RWPE2 (cell line): ENCODE results near the gene ABI1.

Experiments used
- ATAC-seq: fragments of 200-7000 bp; cut with Tn5 transposase; 3 replicates; pipeline ENCODE4 v1.9.1; 2021; ENCODE audit warnings: low read depth
- DNase-seq: peaks from one replicate; pipeline ENCODE4 v3.0.0-alpha.2; 2020; ENCODE audit warnings: low spot score
- H3K27ac ChIP-seq: fragments of 450-650 bp; 2 replicates; pipeline ENCODE4 v1.5.1; 2017; ENCODE audit warnings: mild to moderate bottlenecking; ENCODE audit not compliant: poor library complexity, severe bottlenecking
- H3K27me3 ChIP-seq: fragments of 250-450 bp; sonication (Bioruptor Pico); 2 replicates; pipeline ENCODE4 v1.5.1; 2021; ENCODE audit warnings: mild to moderate bottlenecking, moderate library complexity; ENCODE audit not compliant: insufficient read depth, poor library complexity, severe bottlenecking
- H3K36me3 ChIP-seq: fragments of 250-450 bp; sonication (Bioruptor Pico); 2 replicates; pipeline ENCODE4 v1.5.1; 2020; ENCODE audit warnings: low read depth, mild to moderate bottlenecking, moderate library complexity
- H3K4me1 ChIP-seq: fragments of 250-450 bp; sonication (Bioruptor Pico); 2 replicates; pipeline ENCODE4 v1.5.1; 2021; ENCODE audit warnings: mild to moderate bottlenecking, moderate library complexity; ENCODE audit not compliant: insufficient read depth, poor library complexity, severe bottlenecking
- H3K4me3 ChIP-seq: fragments of 250-450 bp; sonication (Bioruptor Pico); 2 replicates; pipeline ENCODE4 v1.5.1; 2021; ENCODE audit warnings: mild to moderate bottlenecking, moderate library complexity; ENCODE audit not compliant: severe bottlenecking
- H3K9me3 ChIP-seq: fragments of 250-450 bp; sonication (Bioruptor Pico); 2 replicates; pipeline ENCODE4 v1.5.1; 2021; ENCODE audit warnings: mild to moderate bottlenecking, moderate library complexity; ENCODE audit not compliant: severe bottlenecking
- CTCF ChIP-seq: fragments of 450-650 bp; IDR thresholded peaks from one replicate; pipeline ENCODE4 v1.5.1; 2017; ENCODE audit warnings: mild to moderate bottlenecking, moderate library complexity; ENCODE audit not compliant: poor library complexity, severe bottlenecking

Gene ABI1

GRCh38 chr10:26703974-26704373 is 156.8 kb downstream of the ABI1 start:
- no peak for DNase-seq
- H3K27ac ChIP-seq = no peak overlapping the region
- H3K9me3 ChIP-seq = no peaks in the 10 kb centered on the region
- TF ChIP-seq CTCF = no peak
- H3K4me1 ChIP-seq = no peaks in the 10 kb centered on the region
- H3K4me3 ChIP-seq = no peak overlapping the region
- peaks cover 64% of the 10 kb centered on the region for H3K36me3 ChIP-seq
- H3K27me3 ChIP-seq = no peaks in the 10 kb centered on the region
- no peak for ATAC-seq

GRCh38 chr10:26703096-26703495 is 157.7 kb downstream of the ABI1 start:
- H3K27me3 ChIP-seq = no peaks in the 10 kb centered on the region
- no peaks in the 10 kb centered on the region for H3K9me3 ChIP-seq
- no peak for DNase-seq
- ATAC-seq = no peak
- peaks cover 2% of the 10 kb centered on the region for H3K4me1 ChIP-seq
- peaks cover 56% of the 10 kb centered on the region for H3K36me3 ChIP-seq
- no peak for TF ChIP-seq CTCF
- no peak overlapping the region for H3K27ac ChIP-seq
- H3K4me3 ChIP-seq = no peak overlapping the region

- TF ChIP-seq CTCF = no peak
- Histone ChIP-seq H3K4me1 (peaks cover 7% of the 10 kb centered on the region), H3K9me3 (no peaks in the 10 kb centered on the region), H3K36me3 (peaks cover 46% of the 10 kb centered on the region), H3K27ac (no peak overlapping the region), H3K27me3 (no peaks in the 10 kb centered on the region), H3K4me3 (no peak overlapping the region)
- ATAC-seq (no peak), DNase-seq (no peak)
These were observed 159.7 kb downstream of the ABI1 start for GRCh38 chr10:26700884-26701630.

GRCh38 chr10:26699631-26700030 is 161.1 kb downstream of the ABI1 start:
- Histone ChIP-seq H3K36me3 (peaks cover 32% of the 10 kb centered on the region), H3K27me3 (no peaks in the 10 kb centered on the region), H3K4me1 (peaks cover 7% of the 10 kb centered on the region), H3K9me3 (no peaks in the 10 kb centered on the region), H3K27ac (no peak overlapping the region), H3K4me3 (no peak overlapping the region)
- TF ChIP-seq CTCF = no peak
- no peak for ATAC-seq
- DNase-seq = no peak

GRCh38 chr10:26698909-26699308 is 161.8 kb downstream of the ABI1 start:
- peak overlapping the region; percentile 80 for H3K4me3 ChIP-seq
- H3K9me3 ChIP-seq = no peaks in the 10 kb centered on the region
- ATAC-seq (no peak), DNase-seq (no peak)
- H3K27ac ChIP-seq = peak overlapping the region; percentile 74
- H3K36me3 ChIP-seq = peaks cover 26% of the 10 kb centered on the region
- H3K27me3 ChIP-seq = no peaks in the 10 kb centered on the region
- TF ChIP-seq CTCF = no peak
- H3K4me1 ChIP-seq = peaks cover 7% of the 10 kb centered on the region
